GM21529 (cell line): ENCODE data around the gene FAHD2B.
"Not testable (repeated sequence)": the region's sequence is repeated elsewhere in the genome, so short reads cannot be mapped to it uniquely, and the experiment has no call there.

Experiments
- ATAC-seq: cut with Tn5 transposase; IDR thresholded peaks from one replicate; pipeline ENCODE4 v1.9.1; 2021; ENCODE audit not compliant: unreplicated experiment

The FAHD2B gene

GRCh38 chr2:97068074-97068473 lies 26.6 kb downstream of the FAHD2B start:
- ATAC-seq = no peak

GRCh38 chr2:97067279-97068004 lies 27.2 kb downstream of the FAHD2B start:
- no peak for ATAC-seq

GRCh38 chr2:97066030-97066429 lies 28.7 kb downstream of the FAHD2B start:
- not testable (repeated sequence) for ATAC-seq

GRCh38 chr2:97062020-97062419 lies 32.7 kb downstream of the FAHD2B start:
- ATAC-seq = not testable (repeated sequence)

- not testable (repeated sequence) for ATAC-seq
These were observed 34.9 kb downstream of the FAHD2B start for GRCh38 chr2:97059782-97060181.

GRCh38 chr2:97056150-97056549 lies 38.5 kb downstream of the FAHD2B start:
- not testable (repeated sequence) for ATAC-seq

GRCh38 chr2:97050032-97050431 lies 44.6 kb downstream of the FAHD2B start:
- not testable (repeated sequence) for ATAC-seq

- ATAC-seq = not testable (repeated sequence)
These were observed 46.2 kb downstream of the FAHD2B start for GRCh38 chr2:97048448-97048847.

- not testable (repeated sequence) for ATAC-seq
These were observed 48.0 kb downstream of the FAHD2B start for GRCh38 chr2:97046676-97047075.

- not testable (repeated sequence) for ATAC-seq
These were observed 48.7 kb downstream of the FAHD2B start for GRCh38 chr2:97045895-97046499.
